Prostate gland (tissue), 2 donors: ENCODE measurements around the gene KERA. TPM values are rescaled to one million over a fixed set of nuclear protein-coding genes. Genes with fewer than 3 reads are reported as not detected.

ENCODE experiments used
- DNase-seq: peaks from one replicate; pipeline ENCODE4 v3.0.0-alpha.2; 2019; ENCODE audit warnings: low spot score
- H3K27ac ChIP-seq, 2 donors: fragments of 200-600 bp; sonication (generic); 2 replicates each; pipeline ENCODE4 v1.5.1; 2017 to 2019
- H3K27me3 ChIP-seq: fragments of 200-600 bp; sonication (generic); replicated peaks from 2 replicates; pipeline ENCODE4 v1.5.1; 2019; ENCODE audit not compliant: insufficient read depth
- H3K36me3 ChIP-seq, 2 donors: fragments of 200-600 bp; sonication (generic); 1 replicate in 1 of 2; 2 replicates in 1 of 2; pipeline versions ENCODE4 v1.5.1 to v1.8.1; 2017 to 2019
- H3K4me1 ChIP-seq: fragments of 200-600 bp; sonication (generic); replicated peaks from 2 replicates; pipeline ENCODE4 v1.5.1; 2019
- H3K4me3 ChIP-seq, 2 donors: fragments of 200-600 bp; sonication (generic); 2 replicates each; pipeline ENCODE4 v1.5.1; 2017 to 2019
- H3K9me3 ChIP-seq: fragments of 200-600 bp; sonication (generic); 2 replicates; pipeline ENCODE4 v1.5.1; 2017
- POLR2A ChIP-seq: fragments of 450-650 bp; IDR thresholded peaks from one replicate; pipeline ENCODE4 v1.6.1; 2016; ENCODE audit warnings: antibody characterized with exemption, mild to moderate bottlenecking
- POLR2AphosphoS5 ChIP-seq: sonication (generic); formaldehyde crosslinking; IDR thresholded peaks from one replicate; pipeline ENCODE4 v1.6.1; 2017; ENCODE audit warnings: antibody characterized with exemption
- WGBS: methylation state at CpG from one replicate; pipeline ENCODE4 v1.1.5; 2018; 5-methylcytosine and 5-hydroxymethylcytosine counted together
- intact Hi-C: fragments of 100-400 bp; cut with DNase I; formaldehyde crosslinking; loops from one replicate; pipeline ENCODE4 v1.14.2; 2022
- total RNA-seq, 2 donors: library from RNA; depleted of rRNA; stranded (reverse); fragments of >200 nt; gene quantifications; one replicate each; pipeline ENCODE4 v1.1.0, GENCODE V29; 2016
- TF ChIP-seq, protein P1 (sequence below), 4 experiments: fragments of 200-600 bp in 2 of 4; fragments of 450-650 bp in 2 of 4; sonication (generic) in 2 of 4; IDR thresholded peaks; 1 replicate in 3 of 4; 2 replicates in 1 of 4; pipeline ENCODE4 v1.5.1; 2016 to 2019; ENCODE audit warnings: antibody characterized with exemption in 4 of 4, mild to moderate bottlenecking in 2 of 4, moderate library complexity in 2 of 4

The KERA gene, protein sequence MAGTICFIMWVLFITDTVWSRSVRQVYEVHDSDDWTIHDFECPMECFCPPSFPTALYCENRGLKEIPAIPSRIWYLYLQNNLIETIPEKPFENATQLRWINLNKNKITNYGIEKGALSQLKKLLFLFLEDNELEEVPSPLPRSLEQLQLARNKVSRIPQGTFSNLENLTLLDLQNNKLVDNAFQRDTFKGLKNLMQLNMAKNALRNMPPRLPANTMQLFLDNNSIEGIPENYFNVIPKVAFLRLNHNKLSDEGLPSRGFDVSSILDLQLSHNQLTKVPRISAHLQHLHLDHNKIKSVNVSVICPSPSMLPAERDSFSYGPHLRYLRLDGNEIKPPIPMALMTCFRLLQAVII
- not detected for total RNA-seq

GRCh38 chr12:91057368-91058165, at the start of gene KERA:
TSS of gene KERA (minus strand) at chr12:91058024. CDS start at chr12:91056281, 1,743 bp downstream.
- no peak for DNase-seq
- H3K4me3 ChIP-seq, result no peak within 1 kb of the TSS
- intact Hi-C loops, result no loop called here
- no peaks in the 10 kb centered on the region for H3K4me1 ChIP-seq
- H3K9me3 ChIP-seq, result no peaks in the 10 kb centered on the region
- WGBS, result 30% methylated on average over 9 of the region's 9 CpGs
- H3K27me3 ChIP-seq, result no peaks in the 10 kb centered on the region
- TF ChIP-seq POLR2A, result no peak
- no peak for TF ChIP-seq POLR2AphosphoS5
- TF ChIP-seq, protein P1, sequence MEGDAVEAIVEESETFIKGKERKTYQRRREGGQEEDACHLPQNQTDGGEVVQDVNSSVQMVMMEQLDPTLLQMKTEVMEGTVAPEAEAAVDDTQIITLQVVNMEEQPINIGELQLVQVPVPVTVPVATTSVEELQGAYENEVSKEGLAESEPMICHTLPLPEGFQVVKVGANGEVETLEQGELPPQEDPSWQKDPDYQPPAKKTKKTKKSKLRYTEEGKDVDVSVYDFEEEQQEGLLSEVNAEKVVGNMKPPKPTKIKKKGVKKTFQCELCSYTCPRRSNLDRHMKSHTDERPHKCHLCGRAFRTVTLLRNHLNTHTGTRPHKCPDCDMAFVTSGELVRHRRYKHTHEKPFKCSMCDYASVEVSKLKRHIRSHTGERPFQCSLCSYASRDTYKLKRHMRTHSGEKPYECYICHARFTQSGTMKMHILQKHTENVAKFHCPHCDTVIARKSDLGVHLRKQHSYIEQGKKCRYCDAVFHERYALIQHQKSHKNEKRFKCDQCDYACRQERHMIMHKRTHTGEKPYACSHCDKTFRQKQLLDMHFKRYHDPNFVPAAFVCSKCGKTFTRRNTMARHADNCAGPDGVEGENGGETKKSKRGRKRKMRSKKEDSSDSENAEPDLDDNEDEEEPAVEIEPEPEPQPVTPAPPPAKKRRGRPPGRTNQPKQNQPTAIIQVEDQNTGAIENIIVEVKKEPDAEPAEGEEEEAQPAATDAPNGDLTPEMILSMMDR (IDR thresholded peaks at IDR 0.05), result no peak
- H3K36me3 ChIP-seq, result no peaks in the 10 kb centered on the region
- H3K27ac ChIP-seq, result no peak within 1 kb of the TSS

DNA sequence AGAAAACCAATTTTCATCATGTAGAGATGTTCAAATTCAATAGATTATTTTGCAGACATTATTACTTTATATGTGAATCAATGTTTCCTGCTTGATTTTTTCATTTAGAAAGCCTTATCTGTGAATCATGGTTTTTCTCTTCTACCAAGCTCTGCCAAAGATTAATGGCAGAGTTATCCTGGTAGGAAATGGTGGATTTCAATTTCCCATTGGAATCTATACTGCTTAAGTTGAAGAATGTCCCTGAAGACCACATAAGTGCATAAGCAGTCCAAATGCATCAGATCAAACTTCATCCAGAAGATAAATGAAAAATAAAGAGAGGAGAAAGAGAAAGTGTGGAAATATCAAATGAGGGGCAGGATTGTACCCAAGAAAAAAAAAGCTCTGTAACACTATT, 48.5 kb upstream of the KERA start:
- no peaks in the 10 kb centered on the region for H3K36me3 ChIP-seq
- intact Hi-C loops, result no loop called here
- H3K4me3 ChIP-seq, result no peak overlapping the region
- H3K9me3 ChIP-seq, result no peaks in the 10 kb centered on the region
- TF ChIP-seq, protein P1 (IDR thresholded peaks at IDR 0.05), result no peak
- TF ChIP-seq POLR2AphosphoS5, result no peak
- TF ChIP-seq POLR2A, result no peak
- no peaks in the 10 kb centered on the region for H3K27me3 ChIP-seq
- H3K27ac ChIP-seq, result no peak overlapping the region
- DNase-seq, result no peak
- no peaks in the 10 kb centered on the region for H3K4me1 ChIP-seq

DNA sequence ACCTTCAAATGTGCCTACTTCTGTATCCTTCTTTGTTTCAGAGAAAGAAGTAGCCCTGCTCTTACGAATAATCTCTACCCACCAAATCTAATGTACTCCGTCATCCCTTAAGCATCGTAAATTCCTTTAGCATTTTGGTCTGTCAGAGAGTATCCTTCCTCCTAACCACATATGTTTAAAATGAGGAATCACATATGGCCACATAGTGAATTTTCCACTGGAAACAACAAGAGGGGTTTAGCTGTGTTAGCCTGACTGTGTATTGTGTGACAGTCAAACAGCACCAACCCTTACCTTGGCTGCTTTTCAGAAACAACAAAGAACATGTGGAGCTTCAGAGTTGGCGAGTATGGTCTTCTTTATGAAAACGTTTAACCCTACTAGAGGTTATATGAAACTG, 48.0 kb upstream of the KERA start:
- 71% methylated on average over 5 of the region's 5 CpGs for WGBS
- Histone ChIP-seq H3K4me1 (no peaks in the 10 kb centered on the region), H3K27ac (no peak overlapping the region), H3K9me3 (no peaks in the 10 kb centered on the region), H3K36me3 (no peaks in the 10 kb centered on the region), H3K27me3 (no peaks in the 10 kb centered on the region), H3K4me3 (no peak overlapping the region)
- TF ChIP-seq, protein P1 (IDR thresholded peaks at IDR 0.05), result no peak
- TF ChIP-seq POLR2AphosphoS5, result no peak
- TF ChIP-seq POLR2A, result no peak
- intact Hi-C loops, result no loop called here
- DNase-seq, result no peak

DNA sequence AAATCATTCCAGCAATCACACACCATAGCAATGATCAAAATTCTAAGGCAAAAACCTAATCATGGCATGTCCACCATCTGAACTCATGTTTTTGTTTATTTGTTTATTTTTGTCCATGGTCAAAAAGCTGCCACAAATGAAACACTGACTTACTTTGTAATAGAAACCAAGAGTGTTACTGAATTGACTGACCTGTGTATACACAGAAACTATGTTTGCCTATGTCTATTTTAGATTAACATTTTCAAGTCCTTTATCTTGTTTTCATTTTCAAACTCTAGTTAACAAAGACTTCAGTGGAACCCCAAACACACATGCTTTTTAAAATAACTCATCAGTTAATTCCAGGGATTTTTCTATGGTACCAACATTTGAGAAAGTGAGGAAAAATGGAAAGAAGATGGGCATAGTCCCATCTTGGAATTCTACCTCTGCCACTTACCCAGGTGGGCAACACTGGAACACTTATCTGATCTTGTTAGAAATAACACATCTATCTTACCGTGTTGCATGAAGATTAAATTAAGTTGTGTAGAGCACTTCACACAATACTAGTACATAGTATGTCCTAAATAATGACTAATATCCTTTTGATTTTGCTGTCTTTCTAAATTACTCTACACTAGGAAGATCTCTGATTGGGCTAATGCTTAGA, 47.1 kb upstream of the KERA start:
- Histone ChIP-seq H3K27me3 (no peaks in the 10 kb centered on the region), H3K4me3 (no peak overlapping the region), H3K27ac (no peak overlapping the region), H3K36me3 (no peaks in the 10 kb centered on the region), H3K4me1 (no peaks in the 10 kb centered on the region), H3K9me3 (no peaks in the 10 kb centered on the region)
- intact Hi-C loops, result no loop called here
- DNase-seq, result no peak
- WGBS, result 68% methylated on average over 1 of the region's 1 CpG
- TF ChIP-seq, protein P1 (IDR thresholded peaks at IDR 0.05), result no peak
- TF ChIP-seq POLR2AphosphoS5 (no peak), POLR2A (no peak)
